Activated CD8-positive, alpha-beta memory T cell treated with anti-CD3 and anti-CD28 coated beads for 36 hours (primary cell): Measurements from ENCODE around the gene AMZ1. TPM values are rescaled to one million over a fixed set of nuclear protein-coding genes. Genes with fewer than 3 reads are reported as not detected.

ENCODE experiments used
- CTCF ChIA-PET: fragments of 350-600 bp; sonication (Branson Sonifier 250); formaldehyde crosslinking; loops from one replicate; lab custom pipeline; 2021; ENCODE audit warnings: antibody characterized with exemption; lab: Charles Lee
- POLR2A ChIA-PET: fragments of 350-600 bp; sonication (Branson Sonifier 250); formaldehyde crosslinking; loops from one replicate; lab custom pipeline; 2021; ENCODE audit warnings: antibody characterized with exemption; lab: Charles Lee
- total RNA-seq, 2 experiments: library from RNA; stranded (reverse); gene quantifications; one replicate each; pipeline ENCODE4 v1.2.3, GENCODE V29; 2021

Gene AMZ1
- not detected for total RNA-seq

- POLR2A ChIA-PET, result no interaction called here
- CTCF ChIA-PET, result no interaction called here
These were observed at the start of gene AMZ1 for GRCh38 chr7:2687881-2688318. TSS of gene AMZ1 (plus strand) at chr7:2688202. CDS start at chr7:2700452, 12,250 bp downstream.

- CTCF ChIA-PET, result no interaction called here
- POLR2A ChIA-PET, result no interaction called here
These were observed 49.6 kb upstream of the AMZ1 start for GRCh38 chr7:2638224-2638991.

DNA sequence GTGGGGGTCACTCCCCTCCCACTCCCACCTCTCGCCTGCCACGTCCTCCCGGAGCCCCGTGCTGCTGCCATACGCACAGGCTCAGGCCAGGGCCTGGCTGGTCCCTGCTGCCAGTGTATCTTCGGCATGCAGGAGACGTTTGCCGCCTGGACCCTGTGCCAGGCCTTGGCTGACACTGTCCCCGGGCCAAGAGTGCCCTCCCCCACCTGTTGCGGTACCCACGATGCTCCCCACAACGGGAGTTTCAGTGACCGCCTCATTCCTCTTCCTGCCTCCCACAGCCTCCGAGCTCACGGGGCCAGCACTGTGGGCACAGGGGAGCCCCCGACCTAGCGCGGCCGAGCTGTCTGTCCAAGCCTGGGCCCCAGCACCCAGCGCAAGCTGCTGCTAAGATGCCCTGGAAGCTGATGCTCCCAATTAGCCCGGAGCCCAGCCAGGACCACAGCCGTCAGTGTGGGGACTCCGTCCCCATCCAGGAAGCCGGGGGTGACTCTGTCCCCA is 48.8 kb upstream of the AMZ1 start:
- CTCF ChIA-PET, result no interaction called here

DNA sequence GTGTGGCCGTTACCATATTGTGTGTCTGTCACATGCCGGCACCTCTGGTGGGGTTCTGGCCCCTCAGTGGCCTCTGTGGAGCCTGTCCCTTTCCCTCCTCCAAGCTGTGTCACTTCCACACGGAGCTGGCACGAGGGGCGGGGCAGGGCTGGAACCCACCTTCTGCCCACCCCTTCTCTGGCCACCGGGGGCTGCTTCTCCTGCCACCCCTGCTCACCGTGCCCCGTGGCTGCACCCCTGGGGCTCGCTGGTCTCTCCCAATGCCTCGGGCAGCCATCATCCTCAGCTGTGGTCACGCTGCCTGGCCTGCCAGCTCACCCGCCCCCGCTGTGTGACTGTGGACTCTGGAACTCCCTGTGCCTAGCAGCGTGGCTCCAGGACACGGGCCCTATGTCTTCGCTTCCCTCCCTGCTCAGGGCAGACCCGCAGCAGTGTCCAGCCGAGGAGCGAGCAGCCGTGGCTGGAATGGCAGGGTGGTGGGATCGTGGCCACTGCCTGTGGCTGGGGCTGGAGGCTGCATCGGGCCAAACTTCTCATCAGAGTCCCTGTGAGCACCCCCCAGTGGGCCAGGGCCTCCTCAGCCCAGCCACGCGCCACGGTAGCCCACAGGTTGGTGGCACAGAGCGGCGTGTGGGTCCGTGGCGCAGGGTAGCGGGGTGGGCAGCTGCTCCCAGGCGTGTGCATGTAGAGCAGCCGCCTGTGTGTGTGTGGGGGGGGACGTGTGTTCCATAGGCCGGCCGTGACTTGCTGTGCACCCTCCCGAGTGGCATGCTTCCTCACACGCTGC is 48.1 kb upstream of the AMZ1 start:
- POLR2A ChIA-PET, result no interaction called here
- CTCF ChIA-PET, result no interaction called here

More for the DNA sequence above, 48.8 kb upstream of the AMZ1 start:
- POLR2A ChIA-PET, result no interaction called here

- ChIA-PET CTCF (no interaction called here), POLR2A (no interaction called here)
These were observed 47.5 kb upstream of the AMZ1 start for GRCh38 chr7:2640482-2640830.

- ChIA-PET POLR2A (no interaction called here), CTCF (no interaction called here)
These were observed 47.1 kb upstream of the AMZ1 start for GRCh38 chr7:2640846-2641316.

DNA sequence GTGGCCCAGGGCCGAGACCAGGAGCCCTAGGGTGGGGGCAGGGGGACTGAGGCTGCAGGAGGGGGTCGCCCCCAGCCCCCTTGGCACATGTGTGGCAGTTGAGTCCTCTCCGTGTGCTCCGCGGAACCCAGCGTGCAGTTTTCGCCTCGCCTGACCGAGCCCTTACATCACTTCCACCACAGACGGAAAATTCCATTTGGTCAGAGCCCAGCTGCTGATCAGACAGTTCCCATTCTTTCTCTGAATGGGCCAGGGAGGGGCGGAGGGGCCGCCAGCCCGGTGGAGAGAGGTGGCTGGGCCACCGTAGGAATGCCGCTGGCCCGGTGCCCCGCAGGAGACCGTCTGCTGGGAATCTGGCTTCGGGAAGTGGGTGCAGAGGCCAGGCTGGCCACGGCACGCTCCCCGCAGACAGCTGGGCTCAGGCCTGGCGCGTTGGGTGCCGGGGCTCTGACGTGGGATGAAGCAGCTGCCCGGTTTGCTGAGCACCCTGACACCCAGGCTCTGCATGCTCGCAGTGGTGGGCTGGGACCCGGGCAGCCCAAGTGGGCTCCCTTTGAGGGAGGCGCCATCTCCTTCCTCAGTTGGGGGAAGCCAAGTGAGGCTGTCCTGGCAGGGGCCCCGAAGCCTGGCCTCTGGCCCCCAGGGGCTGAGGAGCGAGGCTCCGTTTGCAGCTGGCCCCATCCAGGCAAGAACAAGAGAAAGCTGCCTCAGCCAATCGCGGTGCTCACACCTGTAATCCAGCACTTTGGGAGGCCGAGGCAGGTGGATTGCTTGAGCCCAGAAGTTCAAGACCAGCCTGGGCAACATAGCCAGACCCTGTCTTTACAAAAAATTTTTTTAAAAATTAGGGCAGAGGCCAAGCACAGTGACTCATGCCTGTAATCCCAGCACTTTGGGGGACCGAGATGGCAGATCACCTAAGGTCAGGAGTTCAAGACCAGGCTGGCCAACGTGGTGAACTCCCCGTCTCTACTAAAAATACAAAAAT is 46.3 kb upstream of the AMZ1 start:
- ChIA-PET POLR2A (no interaction called here), CTCF (interaction anchor here (0.6 to 0.7 kb wide), 2 partner anchors 333 to 1478 kb away, joined by 3 read pairs; no protein-coding TSS in a partner anchor)

DNA sequence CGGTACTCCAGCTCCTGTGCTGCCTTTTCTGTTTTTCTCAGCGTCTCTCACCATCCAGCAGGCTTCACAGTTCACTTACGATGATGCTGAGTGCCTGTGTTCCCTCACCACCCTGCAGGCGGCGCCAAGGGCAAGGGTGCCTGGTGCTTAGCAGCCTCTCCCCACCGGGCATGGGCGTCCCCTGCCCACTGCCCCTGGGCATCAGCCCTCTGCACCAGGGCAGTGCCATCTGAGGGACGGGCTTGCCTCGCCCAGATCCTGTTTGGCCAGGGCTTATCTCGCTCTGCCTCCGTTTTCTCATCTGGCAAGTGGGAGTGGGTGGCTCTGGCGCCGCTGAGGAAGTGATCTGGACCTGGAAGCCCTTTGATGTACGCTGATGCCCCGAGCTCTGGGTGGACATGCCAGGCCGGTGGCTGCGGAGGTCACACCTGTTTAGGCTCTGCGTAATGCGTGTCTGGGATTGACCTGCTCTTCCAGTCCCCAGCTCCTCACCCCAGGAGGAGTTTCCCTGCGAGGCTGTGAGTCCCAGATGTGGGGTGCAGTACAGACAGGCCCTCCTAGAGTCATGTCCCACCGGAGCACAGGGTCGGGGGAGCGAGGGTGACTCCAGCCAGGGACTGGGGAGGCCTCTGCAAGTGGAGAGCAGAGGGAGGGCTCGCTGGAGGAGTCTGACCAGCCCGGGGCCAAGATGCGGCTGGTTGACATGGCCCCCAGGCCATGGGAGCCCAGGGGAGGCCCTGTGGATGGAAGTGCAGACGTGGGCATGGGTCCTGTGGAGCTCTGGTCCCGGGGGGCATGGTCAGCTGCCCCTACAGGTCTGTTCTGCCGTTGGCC is 44.4 kb upstream of the AMZ1 start:
- ChIA-PET CTCF (interaction anchor here (0.6 to 1.6 kb wide), 4 partner anchors 9 to 192 kb away, joined by 3 to 5 read pairs (median 4); no protein-coding TSS in a partner anchor), POLR2A (no interaction called here)

GRCh38 chr7:2644220-2644561 is 43.8 kb upstream of the AMZ1 start:
- ChIA-PET POLR2A (no interaction called here), CTCF (interaction anchor here (0.6 to 2.1 kb wide), 4 partner anchors 9 to 185 kb away, joined by 3 to 8 read pairs (median 4); no protein-coding TSS in a partner anchor)

DNA sequence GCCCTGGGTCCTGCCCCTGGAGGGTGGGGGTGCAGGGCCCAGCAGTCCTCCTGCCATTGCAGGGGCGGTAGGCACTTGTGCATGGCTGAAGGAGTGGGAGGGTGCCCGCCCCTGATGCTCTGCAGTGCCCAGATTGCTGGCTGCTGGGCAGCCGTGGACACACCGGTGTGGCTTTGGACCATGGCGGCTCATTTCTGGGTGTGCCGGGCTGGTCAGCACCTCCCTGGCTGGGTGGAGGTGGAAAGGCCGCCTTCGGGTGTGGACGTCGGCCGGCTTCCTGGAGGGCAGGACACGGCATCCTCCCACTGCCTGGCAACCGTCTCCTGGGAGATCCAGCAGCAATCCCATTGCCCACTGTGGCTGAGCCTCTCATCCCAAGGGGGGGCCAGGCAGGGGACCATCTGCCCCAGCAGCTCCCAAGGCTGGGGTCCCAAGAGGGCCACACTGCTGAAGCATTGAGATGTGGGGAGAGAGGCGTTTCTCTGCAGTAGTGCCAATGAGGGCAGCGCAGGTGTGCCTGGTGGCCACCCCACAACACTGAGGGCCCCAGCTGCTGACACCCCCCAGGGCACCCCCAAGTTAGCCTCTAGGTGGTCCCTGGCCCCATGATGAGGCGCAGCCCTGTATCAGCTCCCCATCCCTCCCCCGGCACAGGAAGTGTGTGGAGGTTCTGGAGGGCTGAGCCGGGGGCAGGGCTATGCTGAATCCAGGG is 43.3 kb upstream of the AMZ1 start:
- POLR2A ChIA-PET, result interaction anchor here (0.5 to 1.3 kb wide), 3 partner anchors 13 to 48 kb away, joined by 3 to 4 read pairs (median 3); partner anchors contain the start of gene TTYH3
- CTCF ChIA-PET, result interaction anchor here (0.7 to 2.1 kb wide), 8 partner anchors 10 to 176 kb away, joined by 3 to 10 read pairs (median 3); no protein-coding TSS in a partner anchor

- ChIA-PET CTCF (interaction anchor here (0.7 to 2.1 kb wide), 7 partner anchors 11 to 177 kb away, joined by 3 to 10 read pairs (median 3); no protein-coding TSS in a partner anchor), POLR2A (interaction anchor here (0.5 to 1.3 kb wide), 3 partner anchors 13 to 49 kb away, joined by 3 to 4 read pairs (median 3); partner anchors contain the start of gene TTYH3)
These were observed 42.6 kb upstream of the AMZ1 start for GRCh38 chr7:2645274-2645868.

- ChIA-PET CTCF (interaction anchor here (1.6 to 2.1 kb wide), 2 partner anchors 12 to 64 kb away, joined by 8 to 10 read pairs; no protein-coding TSS in a partner anchor), POLR2A (no interaction called here)
These were observed 41.7 kb upstream of the AMZ1 start for GRCh38 chr7:2646336-2646679.

- ChIA-PET POLR2A (no interaction called here), CTCF (no interaction called here)
These were observed 41.1 kb upstream of the AMZ1 start for GRCh38 chr7:2646680-2647571.

DNA sequence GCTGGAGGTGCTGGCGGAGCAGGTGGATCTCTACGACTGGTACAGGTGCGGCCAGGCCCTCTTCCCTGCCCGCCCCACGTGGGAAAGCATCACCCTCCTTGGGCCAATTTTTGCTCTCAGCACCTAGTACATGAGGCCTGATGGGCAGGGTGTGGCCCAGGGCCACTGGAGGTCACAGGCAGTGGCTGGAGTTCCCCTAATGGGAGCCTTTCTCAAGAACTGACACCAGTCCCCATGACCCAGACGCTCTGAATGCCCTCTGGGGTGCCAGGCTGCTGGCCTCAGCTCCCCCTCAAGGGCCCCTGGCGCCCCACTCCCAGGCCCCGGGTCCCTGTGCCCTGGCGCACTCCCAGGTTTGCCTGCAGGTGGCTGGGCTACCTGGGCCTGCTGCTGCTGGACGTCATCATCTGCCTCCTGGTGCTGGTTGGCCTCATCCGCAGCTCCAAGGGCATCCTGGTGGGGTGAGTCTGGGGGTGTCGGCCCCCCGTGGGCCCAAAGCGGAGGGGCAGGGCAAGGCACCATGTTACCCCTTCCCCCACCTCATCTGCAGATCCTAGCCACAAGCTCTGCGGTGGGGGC is 40.3 kb upstream of the AMZ1 start:
- ChIA-PET POLR2A (no interaction called here), CTCF (interaction anchor here (0.8 kb wide), 1 partner anchor 23 kb away, joined by 3 read pairs; no protein-coding TSS in a partner anchor)

DNA sequence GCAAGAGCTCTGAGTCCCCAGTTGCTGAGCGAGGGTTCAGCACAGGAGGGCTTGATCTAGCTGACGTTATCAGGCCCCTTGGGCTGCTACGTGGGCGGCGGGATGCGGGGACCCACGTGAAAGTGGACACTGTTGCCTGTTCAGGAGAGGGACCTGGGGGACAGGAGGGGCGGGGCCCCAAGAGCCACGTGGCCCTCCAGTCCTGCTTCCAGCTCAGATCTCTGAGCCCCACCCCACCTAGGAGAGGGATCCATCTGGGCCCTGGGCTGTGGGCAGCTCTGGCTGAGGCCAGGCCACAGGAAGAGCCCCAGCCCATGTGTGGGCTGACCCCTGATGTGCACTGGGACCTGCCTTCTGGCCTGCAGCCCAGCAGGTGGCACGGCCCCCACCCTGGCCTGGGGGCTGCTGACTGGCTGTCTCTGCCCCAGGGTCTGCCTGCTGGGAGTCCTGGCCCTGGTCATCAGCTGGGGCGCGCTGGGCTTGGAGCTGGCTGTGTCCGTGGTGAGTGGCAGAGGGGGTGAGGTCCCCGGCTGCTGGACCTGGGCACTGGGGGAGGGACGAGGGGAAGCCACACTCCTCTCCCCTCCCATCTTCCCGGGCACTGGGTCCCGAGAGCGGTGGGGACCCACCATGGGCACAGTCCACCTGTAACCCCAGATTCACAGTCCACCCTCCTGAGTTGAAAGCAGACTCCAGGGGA is 38.7 kb upstream of the AMZ1 start:
- ChIA-PET POLR2A (no interaction called here), CTCF (no interaction called here)
